GM12875 (cell line): ENCODE data around the gene PAX2.

Source experiments
- H3K4me3 ChIP-seq: one replicate; pipeline ENCODE4 v1.5.1; 2011; ENCODE audit warnings: low read depth, low read length, control low read depth
- CTCF ChIP-seq: IDR thresholded peaks from 2 replicates; pipeline ENCODE4 v1.5.1; 2011; ENCODE audit warnings: low read depth, mild to moderate bottlenecking, control low read depth, inconsistent platforms, low read length, moderate library complexity, borderline replicate concordance; ENCODE audit not compliant: insufficient read depth

Gene PAX2

GRCh38 chr10:100745882-100746783 is 751 bp downstream of the PAX2 start:
- H3K4me3 ChIP-seq: no peak overlapping the region

GRCh38 chr10:100746784-100747455 is 1.5 kb downstream of the PAX2 start:
- TF ChIP-seq CTCF: no peak
- no peak overlapping the region for H3K4me3 ChIP-seq

More at GRCh38 chr10:100745882-100746783, 751 bp downstream of the PAX2 start:
- TF ChIP-seq CTCF: no peak

- TF ChIP-seq CTCF: no peak
- H3K4me3 ChIP-seq: no peak overlapping the region
Observed at GRCh38 chr10:100747456-100748230, 2.3 kb downstream of the PAX2 start.

- no peak for TF ChIP-seq CTCF
- no peak overlapping the region for H3K4me3 ChIP-seq
Observed at GRCh38 chr10:100748231-100749058, 3.1 kb downstream of the PAX2 start.

GRCh38 chr10:100749059-100749308 is 3.6 kb downstream of the PAX2 start:
- no peak for TF ChIP-seq CTCF
- H3K4me3 ChIP-seq: no peak overlapping the region

GRCh38 chr10:100749309-100750217 is 4.2 kb downstream of the PAX2 start:
- no peak for TF ChIP-seq CTCF
- H3K4me3 ChIP-seq: no peak overlapping the region
